ENCODE results near the gene TMEM270. TPM values are rescaled to one million over a fixed set of nuclear protein-coding genes. Genes with fewer than 3 reads are reported as not detected.

The TMEM270 gene
- total RNA-seq, 1 donor from 2014 or later = not detected

GRCh38 chr7:73904219-73905137 is 43.5 kb downstream of the TMEM270 start:
- H3K4me1 ChIP-seq = peaks cover 16 to 32% of the 10 kb centered on the region in 2 donors
- intact Hi-C loops (cut with DNase I) = no loop called here
- H3K27me3 ChIP-seq = no peaks in the 10 kb centered on the region
- H3K4me3 ChIP-seq = no peak overlapping the region
- no peak for TF ChIP-seq CTCF (IDR thresholded peaks at IDR 0.05)
- peak; percentile 72 to 93 for DNase-seq (ENCODE audit: low spot score in 2 of 2)
- H3K9me3 ChIP-seq = no peaks in the 10 kb centered on the region
- peak overlapping the region; percentile 97 for H3K27ac ChIP-seq
- H3K36me3 ChIP-seq = no peaks in the 10 kb centered on the region

- H3K9me3 ChIP-seq = no peaks in the 10 kb centered on the region
- no peaks in the 10 kb centered on the region for H3K27me3 ChIP-seq
- peak overlapping the region; percentile 97 for H3K27ac ChIP-seq
- TF ChIP-seq CTCF (IDR thresholded peaks at IDR 0.05) = no peak
- no peak overlapping the region for H3K4me3 ChIP-seq
- intact Hi-C loops (cut with DNase I) = no loop called here
- peak in 1 of 2 donors; percentile 62 for DNase-seq (ENCODE audit: low spot score in 2 of 2)
- H3K4me1 ChIP-seq = peaks cover 12 to 25% of the 10 kb centered on the region in 2 donors
- H3K36me3 ChIP-seq = no peaks in the 10 kb centered on the region
Observed at GRCh38 chr7:73905360-73905759, 44.4 kb downstream of the TMEM270 start.

GRCh38 chr7:73906874-73907273 is 45.9 kb downstream of the TMEM270 start:
- intact Hi-C loops (cut with DNase I) = no loop called here
- no peaks in the 10 kb centered on the region for H3K9me3 ChIP-seq
- TF ChIP-seq CTCF (IDR thresholded peaks at IDR 0.05) = no peak
- no peaks in the 10 kb centered on the region for H3K27me3 ChIP-seq
- DNase-seq (ENCODE audit: low spot score in 2 of 2) = no peak
- H3K27ac ChIP-seq = no peak overlapping the region
- H3K4me3 ChIP-seq = no peak overlapping the region
- H3K4me1 ChIP-seq = peaks cover 7 to 15% of the 10 kb centered on the region in 2 donors
- H3K36me3 ChIP-seq = no peaks in the 10 kb centered on the region

- TF ChIP-seq CTCF (IDR thresholded peaks at IDR 0.05) = no peak
- H3K4me3 ChIP-seq = no peak overlapping the region
- no peaks in the 10 kb centered on the region for H3K36me3 ChIP-seq
- no peaks in the 10 kb centered on the region for H3K27me3 ChIP-seq
- peak in 1 of 2 donors; percentile 54 for DNase-seq (ENCODE audit: low spot score in 2 of 2)
- no peak overlapping the region for H3K27ac ChIP-seq
- intact Hi-C loops (cut with DNase I) = no loop called here
- H3K4me1 ChIP-seq = peaks cover 7 to 15% of the 10 kb centered on the region in 2 donors
- no peaks in the 10 kb centered on the region for H3K9me3 ChIP-seq
Observed at GRCh38 chr7:73907554-73908122, 46.7 kb downstream of the TMEM270 start.

GRCh38 chr7:73908123-73908611 is 47.2 kb downstream of the TMEM270 start:
- intact Hi-C loops (cut with DNase I) = no loop called here
- peak in 1 of 2 donors; percentile 54 for DNase-seq (ENCODE audit: low spot score in 2 of 2)
- Histone ChIP-seq H3K9me3 (no peaks in the 10 kb centered on the region), H3K4me3 (no peak overlapping the region), H3K4me1 (peaks cover 7 to 15% of the 10 kb centered on the region in 2 donors), H3K36me3 (no peaks in the 10 kb centered on the region), H3K27ac (no peak overlapping the region), H3K27me3 (no peaks in the 10 kb centered on the region)
- TF ChIP-seq CTCF (IDR thresholded peaks at IDR 0.05) = no peak

Measured in ascending aorta (tissue), 2 donors.